NB4 (cell line): ENCODE data around the gene NKX2-8.

Experiments
- MAX ChIP-seq: IDR thresholded peaks from 2 replicates; pipeline ENCODE4 v1.6.1; 2011; ENCODE audit warnings: low read depth, low read length
- MYC ChIP-seq: IDR thresholded peaks from 2 replicates; pipeline ENCODE4 v1.6.1; 2011; ENCODE audit warnings: low read depth, low read length
- POLR2A ChIP-seq: IDR thresholded peaks from 2 replicates; pipeline ENCODE4 v1.6.1; 2011; ENCODE audit warnings: mild to moderate bottlenecking; ENCODE audit not compliant: insufficient read length; ENCODE audit errors: extremely low read depth
- TF ChIP-seq, protein P1 (sequence below): IDR thresholded peaks from one replicate; pipeline ENCODE4 v1.5.1; 2012; ENCODE audit warnings: low read depth, low read length

DNA sequence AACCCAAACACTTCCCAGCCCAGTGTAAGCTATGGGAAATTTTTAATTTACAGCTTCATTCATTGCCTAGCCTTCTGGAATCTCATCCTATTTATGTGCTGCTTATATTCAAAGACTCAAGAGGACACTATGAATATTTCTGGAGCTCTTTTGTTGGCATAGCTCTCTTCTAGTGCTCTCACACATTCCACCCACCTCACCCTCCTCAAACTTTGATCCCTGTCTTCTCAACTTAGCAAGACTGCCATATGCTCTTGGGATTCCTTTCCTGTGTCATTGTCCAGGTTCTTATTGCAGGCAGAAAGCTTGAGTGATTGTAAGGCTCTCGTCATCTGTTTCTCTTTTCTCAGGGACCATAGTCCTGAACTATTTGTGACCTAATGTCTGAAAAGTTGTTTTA lies 44.4 kb downstream of the NKX2-8 start:
- TF ChIP-seq, protein P1, sequence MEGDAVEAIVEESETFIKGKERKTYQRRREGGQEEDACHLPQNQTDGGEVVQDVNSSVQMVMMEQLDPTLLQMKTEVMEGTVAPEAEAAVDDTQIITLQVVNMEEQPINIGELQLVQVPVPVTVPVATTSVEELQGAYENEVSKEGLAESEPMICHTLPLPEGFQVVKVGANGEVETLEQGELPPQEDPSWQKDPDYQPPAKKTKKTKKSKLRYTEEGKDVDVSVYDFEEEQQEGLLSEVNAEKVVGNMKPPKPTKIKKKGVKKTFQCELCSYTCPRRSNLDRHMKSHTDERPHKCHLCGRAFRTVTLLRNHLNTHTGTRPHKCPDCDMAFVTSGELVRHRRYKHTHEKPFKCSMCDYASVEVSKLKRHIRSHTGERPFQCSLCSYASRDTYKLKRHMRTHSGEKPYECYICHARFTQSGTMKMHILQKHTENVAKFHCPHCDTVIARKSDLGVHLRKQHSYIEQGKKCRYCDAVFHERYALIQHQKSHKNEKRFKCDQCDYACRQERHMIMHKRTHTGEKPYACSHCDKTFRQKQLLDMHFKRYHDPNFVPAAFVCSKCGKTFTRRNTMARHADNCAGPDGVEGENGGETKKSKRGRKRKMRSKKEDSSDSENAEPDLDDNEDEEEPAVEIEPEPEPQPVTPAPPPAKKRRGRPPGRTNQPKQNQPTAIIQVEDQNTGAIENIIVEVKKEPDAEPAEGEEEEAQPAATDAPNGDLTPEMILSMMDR: no peak
- TF ChIP-seq POLR2A (no peak), MAX (no peak), MYC (no peak)
